Suppressor macrophage (primary cell): ENCODE results near the gene VPS26C.
A peak's percentile ranks its signal among the peaks of the same experiment; 100 is the strongest.
"Not testable (repeated sequence)": the region's sequence is repeated elsewhere in the genome, so short reads cannot be mapped to it uniquely, and the experiment has no call there.

Experiments used
- DNase-seq, 4 experiments: peaks; one replicate each; pipeline ENCODE4 v3.0.0-alpha.2; 2020 to 2022
- total RNA-seq, 17 experiments: gene quantifications; one replicate each; lab custom pipeline; 2026; ENCODE audit warnings: mixed read lengths in 6 of 17, inconsistent platforms in 3 of 17; lab: John Stamatoyannopoulos, UW

VPS26C gene
- 78.3 to 142 (median 115) reads per million in 17 experiments for total RNA-seq

DNA sequence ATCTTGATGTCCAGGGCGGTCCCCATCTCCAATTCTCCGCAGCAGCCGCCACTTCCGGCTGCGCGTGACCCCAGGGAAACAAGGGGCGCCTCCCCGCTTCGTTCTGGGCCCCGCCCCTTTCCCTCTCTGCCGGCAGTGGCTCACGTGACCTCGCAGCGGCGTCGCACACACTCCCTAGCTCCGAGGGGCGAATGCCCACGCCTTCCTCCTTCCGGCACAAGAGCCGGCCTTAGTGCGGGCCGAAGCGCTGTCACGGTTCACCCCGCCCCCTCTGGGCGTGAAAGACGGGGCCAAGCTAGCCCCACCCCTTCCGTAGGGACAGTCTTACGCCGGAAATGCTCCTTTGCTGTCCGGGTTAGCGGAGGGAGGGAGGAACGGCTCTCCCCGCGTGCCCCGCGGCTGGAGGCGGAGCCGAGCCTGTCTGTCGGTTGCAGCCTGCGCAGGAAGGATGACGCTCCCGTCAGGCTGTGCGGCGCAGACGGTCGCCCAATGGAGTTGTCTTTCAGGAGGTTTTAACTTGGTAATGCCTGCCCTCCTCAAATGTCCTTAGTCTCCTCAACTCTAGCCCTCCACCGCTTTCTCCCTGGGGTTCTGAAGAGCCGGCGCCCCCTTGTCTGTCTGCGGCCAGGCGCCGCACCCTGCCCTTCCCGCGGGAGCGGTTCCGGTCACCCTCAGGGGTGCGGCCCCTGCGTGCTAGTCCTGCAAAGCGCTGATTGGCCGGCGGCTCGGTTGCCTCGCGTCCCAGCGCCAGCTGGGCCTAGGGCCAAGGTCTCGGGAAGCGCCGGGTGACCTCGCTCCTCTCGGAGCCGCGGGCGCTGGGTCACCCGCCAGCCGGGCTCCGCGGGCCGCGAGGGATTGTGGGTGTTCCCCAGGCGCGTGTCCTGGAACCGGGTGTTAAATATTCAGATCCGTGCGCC is at the start of gene VPS26C:
Gene VPS26C, minus strand, starts transcription at position 66 of the 917 bp plus-strand sequence. Its CDS starts 40 bp downstream, at position 26.
- peak; percentile 99 to 100 (median 100) for DNase-seq

DNA sequence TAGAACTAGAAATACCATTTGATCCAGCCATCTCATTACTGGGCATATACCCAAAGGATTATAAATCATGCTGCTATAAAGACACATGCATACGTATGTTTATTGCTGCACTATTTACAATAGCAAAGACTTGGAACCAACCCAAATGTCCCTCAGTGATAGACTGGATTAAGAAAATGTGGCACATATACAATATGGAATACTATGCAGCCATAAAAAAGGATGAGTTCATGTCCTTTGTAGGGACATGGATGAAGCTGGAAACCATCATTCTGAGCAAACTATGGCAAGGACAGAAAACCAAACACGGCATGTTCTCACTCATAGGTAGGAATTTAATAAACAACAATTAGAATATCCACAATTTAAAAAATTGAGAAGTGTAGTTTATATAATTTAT is 48.9 kb upstream of the VPS26C start:
- not testable (repeated sequence) for DNase-seq

GRCh38 chr21:37300114-37300751 is 33.1 kb upstream of the VPS26C start:
- peak in 1 of 4 experiments; percentile 6 for DNase-seq

DNA sequence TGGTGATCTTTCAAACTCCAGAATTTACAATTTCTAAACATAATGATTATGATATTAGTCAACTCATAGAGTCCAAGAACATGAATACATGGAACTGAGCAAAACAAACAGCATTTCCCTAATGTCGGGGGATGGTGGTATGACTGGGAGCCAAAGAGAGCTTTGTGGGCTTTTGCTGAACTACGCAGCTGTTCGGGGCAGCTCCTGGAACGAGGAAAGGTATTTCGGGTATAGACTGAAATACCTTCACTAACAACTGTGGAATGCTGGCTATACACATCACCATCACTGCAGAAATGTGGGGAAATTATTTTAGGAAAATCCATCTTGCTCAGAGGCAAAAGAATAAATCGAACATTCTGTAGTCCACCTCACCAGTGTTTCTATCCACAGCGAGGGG is 30.2 kb upstream of the VPS26C start:
- DNase-seq, result no peak

DNA sequence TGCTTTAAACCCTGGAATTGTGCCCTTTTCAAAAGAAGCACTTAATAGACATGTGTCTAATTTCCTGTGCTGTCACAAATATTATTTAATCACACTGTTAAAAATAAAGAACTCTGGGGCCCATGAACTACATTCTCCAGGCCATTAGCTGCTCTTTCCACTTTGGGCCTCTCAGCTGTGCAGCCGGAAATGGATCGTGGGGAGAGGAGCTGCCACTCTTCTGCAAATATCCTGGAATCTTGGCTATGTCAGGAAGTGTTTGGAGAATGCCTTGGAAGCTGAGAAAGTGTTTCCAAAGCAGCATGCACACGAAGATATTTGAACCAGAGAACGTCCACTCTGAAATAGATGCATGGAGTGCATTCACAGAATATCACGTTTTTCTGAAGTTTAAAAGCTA is 27.5 kb upstream of the VPS26C start:
- no peak for DNase-seq

DNA sequence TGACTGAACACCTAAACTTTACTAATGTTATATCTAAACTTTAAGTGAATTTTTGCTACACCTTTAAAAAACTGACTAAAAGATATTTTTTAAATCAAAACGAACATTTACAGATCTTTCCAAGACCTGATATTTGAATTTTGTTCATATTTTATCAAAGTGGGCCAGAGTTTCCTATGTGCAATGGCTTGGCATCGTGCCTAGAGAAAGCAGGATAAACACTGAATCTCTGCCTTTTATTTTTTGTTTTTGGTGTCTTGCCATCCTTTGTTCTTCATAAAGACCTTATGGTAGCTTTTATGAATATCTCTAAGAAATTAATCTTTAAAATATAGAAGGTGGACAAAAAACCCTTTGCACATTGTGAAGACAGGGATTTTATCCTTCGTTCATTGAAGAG is 25.8 kb upstream of the VPS26C start:
- no peak for DNase-seq

GRCh38 chr21:37292041-37292440 is 24.9 kb upstream of the VPS26C start:
- no peak for DNase-seq

DNA sequence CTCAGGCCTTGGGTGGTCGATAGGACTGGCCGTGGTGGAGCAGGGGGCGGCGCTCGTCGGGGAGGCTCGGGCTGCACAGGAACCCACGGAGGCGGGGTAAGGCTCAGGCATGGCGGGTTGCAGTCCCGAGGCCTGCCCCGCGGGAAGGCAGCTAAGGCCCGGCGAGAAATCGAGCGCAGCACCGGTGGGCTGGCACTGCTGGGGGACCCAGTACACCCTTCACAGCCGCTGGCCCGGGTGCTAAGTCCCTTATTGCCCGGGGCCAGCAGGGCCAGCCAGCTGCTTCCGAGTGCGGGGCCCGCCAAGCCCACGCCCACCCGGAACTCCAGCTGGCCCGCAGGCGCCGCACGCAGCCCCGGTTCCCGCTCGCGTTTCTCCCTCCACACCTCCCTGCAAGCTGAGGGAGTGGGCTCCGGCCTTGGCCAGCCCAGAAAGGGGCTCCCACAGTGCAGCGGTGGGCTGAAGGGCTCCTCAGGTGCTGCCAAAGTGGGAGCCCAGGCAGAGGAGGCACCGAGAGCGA is 16.1 kb upstream of the VPS26C start:
- not testable (repeated sequence) for DNase-seq

- DNase-seq, result not testable (repeated sequence)
Measured at GRCh38 chr21:37282602-37283001, 15.5 kb upstream of the VPS26C start.

- DNase-seq, result peak in 1 of 4 experiments; percentile 14
Measured at GRCh38 chr21:37281993-37282392, 14.9 kb upstream of the VPS26C start.

DNA sequence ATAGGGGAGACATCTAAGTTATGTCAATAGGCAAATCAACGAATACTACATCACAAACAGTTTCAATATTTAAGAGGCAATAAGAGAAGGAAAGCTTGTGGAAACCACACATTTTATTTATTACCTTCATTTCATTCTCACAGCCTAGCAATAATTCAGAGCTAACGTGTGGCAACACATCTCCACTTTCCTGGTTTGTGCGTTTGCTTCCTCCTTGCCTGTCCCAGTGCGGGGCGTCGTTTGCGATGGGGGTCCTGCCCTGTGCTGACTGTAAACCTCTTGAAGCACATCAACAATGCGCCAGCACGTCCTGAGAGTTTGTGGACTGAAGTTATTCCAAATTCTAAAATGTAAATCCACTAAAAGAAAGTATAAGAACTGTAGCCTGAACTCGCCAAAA is 14.4 kb upstream of the VPS26C start:
- DNase-seq, result no peak

DNA sequence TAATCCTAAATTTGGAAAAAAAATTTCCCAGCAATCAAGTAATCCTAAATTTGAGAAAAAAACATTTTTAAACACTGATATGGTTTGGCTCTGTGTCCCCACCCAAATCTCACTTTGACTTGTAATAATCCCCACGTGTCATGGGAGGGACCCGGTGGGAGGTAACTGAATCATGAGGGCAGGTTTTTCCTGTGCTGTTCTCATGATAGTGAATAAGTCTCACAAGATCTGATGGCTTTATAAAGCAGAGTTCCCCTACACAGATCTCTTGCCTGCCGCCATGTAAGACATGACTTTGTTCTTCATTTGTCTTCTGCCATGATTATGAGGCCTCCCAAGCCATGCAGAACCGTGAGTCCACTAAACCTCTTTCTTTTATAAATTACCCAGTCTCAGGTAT is 12.1 kb upstream of the VPS26C start:
- not testable (repeated sequence) for DNase-seq

DNA sequence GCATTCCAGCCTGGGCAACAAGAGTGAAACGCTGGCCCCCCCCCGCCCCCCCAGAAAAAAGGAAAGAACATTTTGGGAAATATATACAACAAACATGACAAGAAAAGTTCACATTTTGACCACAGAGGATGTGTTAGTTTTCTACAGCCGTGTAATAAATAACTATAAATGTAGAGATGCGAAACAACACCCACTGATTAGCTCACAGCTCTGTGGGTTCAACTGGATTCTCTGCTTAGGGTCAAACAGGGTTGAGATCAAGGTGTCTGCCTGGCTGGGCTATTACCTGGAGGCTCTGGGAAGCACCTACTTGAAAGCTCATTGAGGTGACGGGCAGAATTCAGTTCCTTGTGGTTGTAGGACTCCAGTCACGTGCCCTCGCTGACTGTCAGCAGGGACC is 11.1 kb upstream of the VPS26C start:
- DNase-seq, result no peak

- peak in 3 of 4 experiments; percentile 15 to 50 (median 33) for DNase-seq
Measured at GRCh38 chr21:37276377-37276776, 9.2 kb upstream of the VPS26C start.

DNA sequence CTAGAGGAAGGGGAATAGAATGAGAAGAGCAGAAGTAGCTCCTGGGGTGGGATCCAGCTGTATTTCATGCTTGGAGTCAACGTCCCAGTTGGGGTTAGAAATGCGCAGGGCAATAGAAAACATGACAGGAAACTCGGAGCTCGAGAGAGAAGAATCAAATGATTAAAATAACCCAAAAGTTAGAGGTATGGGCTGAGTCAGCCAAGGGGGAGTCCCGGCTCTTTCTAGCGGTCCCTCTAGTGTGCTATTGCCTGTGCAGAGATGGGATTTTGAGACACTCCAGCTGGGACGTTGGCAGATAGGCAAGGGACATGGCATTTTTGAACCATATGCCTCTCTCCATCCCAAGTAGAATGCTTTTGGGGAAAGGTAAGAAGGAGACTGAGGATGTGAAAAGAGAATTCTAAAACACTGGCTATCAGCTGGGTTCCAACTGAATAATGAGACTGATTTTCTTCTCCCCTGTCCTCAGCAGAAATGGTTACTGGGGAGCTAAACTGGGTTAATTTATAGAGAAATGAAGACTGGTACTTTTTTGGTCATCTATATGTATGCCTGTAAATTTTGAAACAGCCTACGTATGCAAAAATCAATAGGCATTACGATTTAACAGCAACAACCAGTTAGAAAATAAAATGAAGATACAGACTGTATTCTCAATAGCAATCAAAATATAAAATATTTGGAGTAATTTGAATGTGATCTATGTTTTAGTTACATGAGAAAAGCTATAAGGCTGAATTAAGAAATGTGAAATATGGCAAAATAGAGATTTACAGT is 7.0 kb upstream of the VPS26C start:
- no peak for DNase-seq

- DNase-seq, result no peak
Measured at GRCh38 chr21:37273440-37273839, 6.3 kb upstream of the VPS26C start.

DNA sequence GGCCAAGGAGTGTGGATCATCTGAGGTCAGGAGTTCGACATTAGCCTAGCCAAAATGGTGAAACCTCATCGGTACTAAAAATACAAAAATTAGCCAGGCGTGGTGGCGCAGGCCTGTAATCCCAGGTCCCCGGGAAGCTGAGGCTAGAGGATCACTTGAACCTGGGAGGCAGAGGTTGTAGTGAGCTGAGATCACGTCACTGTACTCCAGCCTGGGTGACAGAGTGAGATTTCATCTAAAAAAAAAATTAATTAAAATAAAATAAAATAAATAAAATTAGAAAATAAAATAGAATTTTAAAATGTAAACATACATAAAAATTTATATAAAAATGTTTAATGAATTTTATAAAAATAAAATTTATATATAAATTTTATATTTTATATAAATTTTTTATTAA is 5.8 kb upstream of the VPS26C start:
- DNase-seq, result no peak

GRCh38 chr21:37270576-37271365 is 3.6 kb upstream of the VPS26C start:
- no peak for DNase-seq

DNA sequence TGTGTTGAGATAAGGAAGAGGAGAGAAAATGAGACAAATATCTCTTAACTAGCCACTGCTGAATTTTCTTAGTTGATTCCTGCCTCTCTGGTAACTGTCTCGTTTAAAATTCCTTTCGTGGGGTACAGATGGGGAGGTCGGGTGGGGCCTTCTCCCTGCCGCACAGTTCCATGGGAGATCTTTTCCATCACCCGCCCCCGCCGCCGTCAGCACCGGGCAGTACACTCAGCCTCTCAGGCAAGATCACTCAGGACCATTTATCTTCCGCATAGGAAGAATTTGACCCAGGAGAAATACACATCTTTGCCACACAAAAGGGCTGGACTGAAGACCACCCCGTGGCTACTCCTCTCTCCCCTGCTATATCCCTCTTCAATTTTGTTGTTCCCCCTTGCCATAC is 2.3 kb upstream of the VPS26C start:
- DNase-seq, result no peak

GRCh38 chr21:37268186-37268503 is 1.0 kb upstream of the VPS26C start:
- DNase-seq, result no peak

- peak; percentile 28 to 64 (median 49) for DNase-seq
Measured at GRCh38 chr21:37266515-37267221, 466 bp downstream of the VPS26C start.
